BJ (cell line): ENCODE data around the gene ITPR3. TPM values are rescaled to one million over a fixed set of nuclear protein-coding genes. Genes with fewer than 3 reads are reported as not detected.

ENCODE experiments used
- CTCF ChIA-PET: fragments of 350-600 bp; formaldehyde crosslinking; extraction: SDS; loops from one replicate; lab custom pipeline; 2021; ENCODE audit warnings: antibody characterized with exemption, inconsistent platforms; lab: Yijun Ruan, JAX
- POLR2A ChIA-PET: fragments of 300-600 bp; sonication (Branson Sonifier 250); formaldehyde crosslinking; extraction: SDS; loops from one replicate; lab custom pipeline; 2021; ENCODE audit warnings: antibody characterized with exemption; lab: Charles Lee
- DNase-seq: peaks from one replicate; pipeline ENCODE4 v3.0.0-alpha.2; 2011; ENCODE audit warnings: low read depth
- H3K27me3 ChIP-seq: 2 replicates; pipeline ENCODE4 v1.6.0; 2011; ENCODE audit warnings: low read length; ENCODE audit not compliant: control insufficient read depth, insufficient read depth
- H3K36me3 ChIP-seq: 2 replicates; pipeline ENCODE4 v1.5.1; 2011; ENCODE audit warnings: low read length; ENCODE audit not compliant: control insufficient read depth, insufficient read depth
- H3K4me3 ChIP-seq: 2 replicates; pipeline ENCODE4 v1.5.1; 2011; ENCODE audit warnings: low read depth, mild to moderate bottlenecking, control low read depth, low read length
- polyA plus RNA-seq: library from polyadenylated mRNA; depleted of rRNA; stranded (reverse); fragments of >200 nt; gene quantifications from 2 replicates; pipeline ENCODE4 v1.2.3, GENCODE V29; 2011
- TF ChIP-seq, protein P1 (sequence below): IDR thresholded peaks from 2 replicates; pipeline ENCODE4 v1.5.1; 2011; ENCODE audit warnings: low read depth, mild to moderate bottlenecking, control low read depth, inconsistent platforms, low read length, moderate library complexity; ENCODE audit not compliant: insufficient read depth

The ITPR3 gene
- polyA plus RNA-seq, 1 experiment, result 16.6 TPM

DNA sequence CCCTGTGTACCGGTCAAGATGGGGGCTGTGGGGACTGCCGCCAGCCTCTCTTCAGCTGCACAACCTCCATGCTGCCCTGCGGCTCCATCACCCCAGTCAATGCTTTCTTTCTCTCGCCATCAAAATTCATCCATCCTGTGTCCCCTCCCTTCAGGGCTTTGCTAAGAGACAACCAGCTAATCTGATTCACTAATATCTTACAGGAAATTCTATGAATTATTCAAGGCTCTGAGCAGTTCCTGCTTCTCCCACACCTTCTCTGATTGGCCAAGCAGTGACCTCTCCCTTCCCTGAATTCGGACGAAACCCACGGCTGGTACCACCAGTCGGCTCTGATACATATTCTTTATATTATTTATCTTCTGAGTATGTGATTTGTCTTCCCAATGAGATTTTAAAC is 13.8 kb downstream of the ITPR3 start:
- H3K4me3 ChIP-seq, result no peak overlapping the region
- ChIA-PET CTCF (interaction anchor here (0.8 to 1.2 kb wide), 2 partner anchors 45 to 56 kb away, joined by 3 read pairs; no protein-coding TSS in a partner anchor), POLR2A (no interaction called here)
- no peaks in the 10 kb centered on the region; the same call in none of the 2 replicates for H3K36me3 ChIP-seq
- TF ChIP-seq, protein P1, sequence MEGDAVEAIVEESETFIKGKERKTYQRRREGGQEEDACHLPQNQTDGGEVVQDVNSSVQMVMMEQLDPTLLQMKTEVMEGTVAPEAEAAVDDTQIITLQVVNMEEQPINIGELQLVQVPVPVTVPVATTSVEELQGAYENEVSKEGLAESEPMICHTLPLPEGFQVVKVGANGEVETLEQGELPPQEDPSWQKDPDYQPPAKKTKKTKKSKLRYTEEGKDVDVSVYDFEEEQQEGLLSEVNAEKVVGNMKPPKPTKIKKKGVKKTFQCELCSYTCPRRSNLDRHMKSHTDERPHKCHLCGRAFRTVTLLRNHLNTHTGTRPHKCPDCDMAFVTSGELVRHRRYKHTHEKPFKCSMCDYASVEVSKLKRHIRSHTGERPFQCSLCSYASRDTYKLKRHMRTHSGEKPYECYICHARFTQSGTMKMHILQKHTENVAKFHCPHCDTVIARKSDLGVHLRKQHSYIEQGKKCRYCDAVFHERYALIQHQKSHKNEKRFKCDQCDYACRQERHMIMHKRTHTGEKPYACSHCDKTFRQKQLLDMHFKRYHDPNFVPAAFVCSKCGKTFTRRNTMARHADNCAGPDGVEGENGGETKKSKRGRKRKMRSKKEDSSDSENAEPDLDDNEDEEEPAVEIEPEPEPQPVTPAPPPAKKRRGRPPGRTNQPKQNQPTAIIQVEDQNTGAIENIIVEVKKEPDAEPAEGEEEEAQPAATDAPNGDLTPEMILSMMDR, result no peak
- H3K27me3 ChIP-seq, result no peaks in the 10 kb centered on the region
- no peak for DNase-seq

DNA sequence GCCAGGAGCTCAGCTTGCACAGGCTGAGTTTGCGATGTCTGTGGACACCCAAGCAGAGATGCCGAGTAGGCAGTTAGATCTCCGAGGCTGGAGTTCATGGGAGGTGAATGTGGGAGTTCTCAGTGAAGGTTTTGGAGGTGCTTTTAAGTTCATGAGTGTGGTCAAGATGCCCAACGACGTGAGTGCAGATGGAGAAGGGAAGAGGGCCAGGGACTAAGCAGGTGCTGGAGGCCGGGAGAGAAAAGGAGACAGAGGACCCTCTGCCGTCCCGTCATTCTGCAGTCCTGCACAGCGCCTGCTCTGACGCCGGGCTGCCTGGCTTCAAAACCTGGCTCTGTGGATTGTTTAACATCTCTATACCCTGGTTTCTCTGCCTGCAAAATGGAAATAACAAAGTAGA is 15.5 kb downstream of the ITPR3 start:
- DNase-seq, result no peak
- TF ChIP-seq, protein P1, result no peak
- H3K36me3 ChIP-seq, result no peaks in the 10 kb centered on the region; the same call in none of the 2 replicates
- no peaks in the 10 kb centered on the region for H3K27me3 ChIP-seq
- CTCF ChIA-PET, result no interaction called here
- POLR2A ChIA-PET, result no interaction called here
- H3K4me3 ChIP-seq, result no peak overlapping the region

DNA sequence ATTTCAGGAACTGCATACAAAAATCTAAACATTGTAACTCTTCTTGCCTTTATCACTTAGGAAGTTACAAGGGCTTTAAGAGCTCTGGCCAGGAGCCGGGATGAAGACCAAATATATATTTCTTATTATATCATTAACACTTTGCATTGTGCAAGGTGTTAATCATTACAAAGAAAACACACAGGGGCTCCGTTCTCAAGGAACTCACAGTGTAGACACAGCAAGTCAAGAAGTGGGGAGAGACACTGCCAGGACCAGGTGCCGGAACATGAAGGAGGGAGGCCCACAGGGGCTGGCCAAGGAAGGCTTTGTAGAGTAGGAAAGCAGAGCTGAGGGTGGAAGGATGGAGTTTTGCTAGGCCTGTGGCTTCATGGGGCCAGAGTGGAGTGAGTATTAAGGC is 17.4 kb downstream of the ITPR3 start:
- TF ChIP-seq, protein P1, result no peak
- ChIA-PET POLR2A (interaction anchor here (0.7 kb wide), 1 partner anchor 24 kb away, joined by 3 read pairs; no protein-coding TSS in a partner anchor), CTCF (no interaction called here)
- H3K4me3 ChIP-seq, result no peak overlapping the region
- H3K27me3 ChIP-seq, result no peaks in the 10 kb centered on the region
- no peak for DNase-seq
- H3K36me3 ChIP-seq, result no peaks in the 10 kb centered on the region; the same call in none of the 2 replicates

DNA sequence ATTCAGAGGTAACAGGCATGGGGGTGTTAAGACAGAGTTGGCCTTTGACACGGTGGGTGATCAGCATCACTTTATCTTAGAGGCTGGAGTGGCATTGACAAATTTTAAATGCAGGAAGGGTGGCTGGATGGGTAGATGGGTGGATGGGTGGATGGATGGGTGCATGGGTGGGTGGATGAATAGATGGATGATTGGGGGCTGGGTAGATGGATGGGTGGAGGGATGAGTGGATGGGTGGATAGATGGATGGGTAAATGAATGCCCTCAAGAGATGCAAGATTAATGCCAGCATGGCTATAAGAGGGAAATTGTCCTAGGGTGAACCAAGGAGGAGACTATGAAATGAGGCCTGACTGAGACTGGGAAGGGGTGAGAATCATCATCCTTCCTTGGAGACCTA is 18.4 kb downstream of the ITPR3 start:
- H3K27me3 ChIP-seq, result no peaks in the 10 kb centered on the region
- ChIA-PET POLR2A (no interaction called here), CTCF (no interaction called here)
- TF ChIP-seq, protein P1, result no peak
- no peak overlapping the region for H3K4me3 ChIP-seq
- no peaks in the 10 kb centered on the region; the same call in none of the 2 replicates for H3K36me3 ChIP-seq
- no peak for DNase-seq

DNA sequence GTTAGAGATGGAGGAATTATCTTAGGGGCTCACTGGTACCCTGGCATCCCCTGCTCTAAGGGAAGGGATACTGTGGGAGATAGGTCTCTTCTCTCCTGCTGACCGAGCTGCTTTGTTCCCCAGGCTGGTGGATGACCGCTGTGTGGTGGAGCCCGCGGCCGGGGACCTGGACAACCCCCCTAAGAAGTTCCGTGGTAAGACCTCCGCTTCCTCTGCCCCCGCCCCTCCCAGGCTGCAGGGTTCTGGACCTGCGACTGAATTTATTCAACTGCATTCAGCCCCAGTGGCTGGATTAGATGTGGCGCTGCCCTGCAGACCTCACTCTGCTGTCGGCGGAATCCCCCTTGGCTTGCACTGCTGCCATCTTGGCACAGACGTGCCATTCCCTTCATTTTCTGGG is 19.2 kb downstream of the ITPR3 start:
- ChIA-PET POLR2A (no interaction called here), CTCF (no interaction called here)
- H3K36me3 ChIP-seq, result no peaks in the 10 kb centered on the region; the same call in none of the 2 replicates
- TF ChIP-seq, protein P1, result no peak
- no peak overlapping the region for H3K4me3 ChIP-seq
- DNase-seq, result no peak
- no peaks in the 10 kb centered on the region for H3K27me3 ChIP-seq
